Activated B cell treated with CpG ODN at 0.5 μM for 24 hours (primary cell): ENCODE results near the gene PRKAB2. TPM values are rescaled to one million over a fixed set of nuclear protein-coding genes. Genes with fewer than 3 reads are reported as not detected.
"Not testable (repeated sequence)": the region's sequence is repeated elsewhere in the genome, so short reads cannot be mapped to it uniquely, and the experiment has no call there.

Experiments used
- ATAC-seq: fragments of 200-7000 bp; cut with Tn5 transposase; one replicate; pipeline ENCODE4 v1.10.0; 2021; ENCODE audit warnings: low read depth, mild to moderate bottlenecking, moderate library complexity
- CTCF ChIA-PET: fragments of 350-600 bp; sonication (Branson Sonifier 250); formaldehyde crosslinking; loops from one replicate; lab custom pipeline; 2021; ENCODE audit warnings: antibody characterized with exemption; lab: Charles Lee
- POLR2A ChIA-PET: fragments of 350-600 bp; sonication (Branson Sonifier 250); formaldehyde crosslinking; loops from one replicate; lab custom pipeline; 2021; ENCODE audit warnings: antibody characterized with exemption; lab: Charles Lee
- DNase-seq: peaks from one replicate; pipeline ENCODE4 v3.0.0; 2022
- H3K27ac Mint-ChIP-seq: one replicate; pipeline ENCODE4 v1.8.0; 2020; ENCODE audit warnings: mixed read lengths
- H3K27me3 Mint-ChIP-seq: one replicate; pipeline ENCODE4 v1.8.0; 2021; ENCODE audit warnings: mixed read lengths
- H3K36me3 Mint-ChIP-seq: one replicate; pipeline ENCODE4 v1.8.0; 2021; ENCODE audit warnings: low read depth, mixed read lengths
- H3K4me1 Mint-ChIP-seq: one replicate; pipeline ENCODE4 v1.8.0; 2021; ENCODE audit warnings: mixed read lengths
- H3K4me3 Mint-ChIP-seq: one replicate; pipeline ENCODE4 v1.8.0; 2020; ENCODE audit warnings: mild to moderate bottlenecking, mixed read lengths
- H3K9me3 Mint-ChIP-seq: one replicate; pipeline ENCODE4 v1.8.0; 2020; ENCODE audit warnings: mixed read lengths
- intact Hi-C: fragments of 100-400 bp; cut with micrococcal nuclease; formaldehyde crosslinking; loops from one replicate; pipeline ENCODE4 v1.15.1; 2024
- total RNA-seq: library from RNA; stranded (reverse); gene quantifications from 2 replicates; pipeline ENCODE4 v1.2.3, GENCODE V29; 2022
- TF ChIP-seq, protein P1 (sequence below): fragments of 200-600 bp; IDR thresholded peaks from one replicate; pipeline ENCODE4 v1.8.0; 2022; ENCODE audit warnings: antibody characterized with exemption, mild to moderate bottlenecking

The PRKAB2 gene
- total RNA-seq, 1 donor from 2014 or later, result 9.8 TPM

DNA sequence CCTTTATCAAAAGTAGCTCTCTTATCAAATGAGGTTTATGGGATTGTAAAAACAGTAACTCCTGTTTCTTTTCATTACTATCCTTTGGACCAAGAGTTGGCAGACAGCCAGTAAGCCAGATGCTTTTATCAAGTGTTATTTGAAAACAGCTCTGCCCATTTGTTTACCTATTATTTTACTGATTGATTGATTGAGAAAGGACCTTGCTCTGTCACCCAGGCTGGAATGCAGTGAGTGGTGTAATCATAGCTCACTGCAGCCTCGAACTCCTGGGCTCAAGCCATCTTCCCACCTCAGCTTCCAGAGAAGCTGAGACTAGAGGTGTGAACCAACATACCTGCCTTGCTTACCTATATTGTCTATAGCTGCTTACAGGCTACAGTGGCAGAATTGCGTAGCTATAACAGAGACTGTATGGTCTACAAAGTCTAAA lies 3.6 kb downstream of the PRKAB2 start:
- DNase-seq (no peak), ATAC-seq (no peak)
- TF ChIP-seq, protein P1, sequence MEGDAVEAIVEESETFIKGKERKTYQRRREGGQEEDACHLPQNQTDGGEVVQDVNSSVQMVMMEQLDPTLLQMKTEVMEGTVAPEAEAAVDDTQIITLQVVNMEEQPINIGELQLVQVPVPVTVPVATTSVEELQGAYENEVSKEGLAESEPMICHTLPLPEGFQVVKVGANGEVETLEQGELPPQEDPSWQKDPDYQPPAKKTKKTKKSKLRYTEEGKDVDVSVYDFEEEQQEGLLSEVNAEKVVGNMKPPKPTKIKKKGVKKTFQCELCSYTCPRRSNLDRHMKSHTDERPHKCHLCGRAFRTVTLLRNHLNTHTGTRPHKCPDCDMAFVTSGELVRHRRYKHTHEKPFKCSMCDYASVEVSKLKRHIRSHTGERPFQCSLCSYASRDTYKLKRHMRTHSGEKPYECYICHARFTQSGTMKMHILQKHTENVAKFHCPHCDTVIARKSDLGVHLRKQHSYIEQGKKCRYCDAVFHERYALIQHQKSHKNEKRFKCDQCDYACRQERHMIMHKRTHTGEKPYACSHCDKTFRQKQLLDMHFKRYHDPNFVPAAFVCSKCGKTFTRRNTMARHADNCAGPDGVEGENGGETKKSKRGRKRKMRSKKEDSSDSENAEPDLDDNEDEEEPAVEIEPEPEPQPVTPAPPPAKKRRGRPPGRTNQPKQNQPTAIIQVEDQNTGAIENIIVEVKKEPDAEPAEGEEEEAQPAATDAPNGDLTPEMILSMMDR, result no peak
- intact Hi-C loops, result no loop called here
- Mint-ChIP-seq H3K36me3 (peaks cover 48% of the 10 kb centered on the region), H3K4me1 (peaks cover 23% of the 10 kb centered on the region), H3K4me3 (no peak overlapping the region), H3K27me3 (no peaks in the 10 kb centered on the region), H3K9me3 (no peaks in the 10 kb centered on the region), H3K27ac (no peak overlapping the region)
- ChIA-PET POLR2A (interaction anchor here (0.6 to 1.3 kb wide), 4 partner anchors 34 to 84 kb away, joined by 3 to 7 read pairs (median 6); partner anchors contain the start of gene CHD1L), CTCF (interaction anchor here (1.1 to 2.7 kb wide), 2 partner anchors 10 to 74 kb away, joined by 3 to 16 read pairs; partner anchors contain the start of gene CHD1L)

DNA sequence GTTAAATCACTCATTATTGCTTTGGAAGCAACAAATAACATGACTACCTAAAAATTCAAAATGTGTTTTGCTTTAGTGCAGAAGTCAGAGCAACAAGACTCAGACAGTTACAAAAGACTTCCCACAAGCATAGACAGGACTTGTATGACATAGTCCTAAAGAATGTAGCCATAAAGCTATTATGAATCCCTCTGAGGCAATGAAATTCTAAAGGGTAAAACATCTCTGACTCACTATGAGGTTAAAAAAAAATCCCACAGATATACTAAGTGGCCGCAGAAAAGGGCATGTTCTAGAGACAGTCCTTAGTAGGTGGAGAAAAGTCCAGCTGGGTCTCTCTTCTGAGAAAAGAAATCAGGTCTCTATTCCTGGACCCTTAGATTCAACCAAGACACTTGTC lies 4.9 kb downstream of the PRKAB2 start:
- POLR2A ChIA-PET, result no interaction called here
- H3K27me3 Mint-ChIP-seq, result no peaks in the 10 kb centered on the region
- peaks cover 46% of the 10 kb centered on the region for H3K36me3 Mint-ChIP-seq
- intact Hi-C loops, result no loop called here
- CTCF ChIA-PET, result interaction anchor here (2.7 kb wide), 1 partner anchor 75 kb away, joined by 16 read pairs; the partner anchor contains the start of gene CHD1L
- H3K4me1 Mint-ChIP-seq, result peaks cover 14% of the 10 kb centered on the region
- no peak overlapping the region for H3K4me3 Mint-ChIP-seq
- no peak for ATAC-seq
- DNase-seq, result no peak
- TF ChIP-seq, protein P1, result no peak
- H3K9me3 Mint-ChIP-seq, result no peaks in the 10 kb centered on the region
- H3K27ac Mint-ChIP-seq, result no peak overlapping the region

DNA sequence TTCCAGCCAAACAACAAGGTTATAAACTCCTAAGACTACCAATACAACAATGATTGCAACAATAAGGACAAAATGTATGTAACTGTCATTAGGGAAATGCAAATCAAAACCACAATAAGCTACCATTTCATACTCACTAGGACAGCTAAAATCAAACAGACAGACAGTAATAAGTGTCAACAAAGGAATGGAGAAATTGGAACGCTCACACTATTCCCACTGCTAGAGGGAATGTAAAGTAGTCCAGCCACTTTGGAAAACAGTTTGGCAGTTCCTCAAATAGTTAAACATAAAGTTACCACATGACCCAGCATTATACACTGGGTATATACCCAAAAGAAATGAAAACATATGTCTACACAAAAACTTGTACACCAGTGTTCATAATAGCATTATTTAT lies 9.3 kb downstream of the PRKAB2 start:
- ChIA-PET CTCF (no interaction called here), POLR2A (no interaction called here)
- DNase-seq (no peak), ATAC-seq (no peak)
- no peak overlapping the region for H3K4me3 Mint-ChIP-seq
- TF ChIP-seq, protein P1, result no peak
- peaks cover 79% of the 10 kb centered on the region for H3K36me3 Mint-ChIP-seq
- H3K4me1 Mint-ChIP-seq, result no peaks in the 10 kb centered on the region
- intact Hi-C loops, result no loop called here
- H3K27me3 Mint-ChIP-seq, result no peaks in the 10 kb centered on the region
- no peak overlapping the region for H3K27ac Mint-ChIP-seq
- no peaks in the 10 kb centered on the region for H3K9me3 Mint-ChIP-seq

DNA sequence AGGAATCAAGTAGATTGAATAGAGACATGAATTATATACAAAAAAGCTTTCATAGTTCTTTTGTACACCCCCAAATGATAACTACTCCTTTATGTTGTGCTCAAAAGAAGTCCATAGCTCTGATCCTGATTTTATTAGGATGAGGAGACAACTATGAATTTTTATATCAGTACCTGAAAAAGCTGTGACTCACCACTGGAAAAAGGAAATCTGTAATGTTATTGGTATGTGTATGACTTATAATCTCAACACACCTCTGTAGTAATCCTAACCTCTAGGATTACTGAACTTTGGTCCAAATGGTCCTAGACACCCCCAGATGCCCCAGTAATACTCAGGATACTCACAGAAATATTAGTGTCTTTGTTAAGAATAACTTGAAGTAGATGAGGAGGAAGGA lies 10.2 kb downstream of the PRKAB2 start:
- Mint-ChIP-seq H3K27me3 (no peaks in the 10 kb centered on the region), H3K4me3 (no peak overlapping the region), H3K27ac (no peak overlapping the region), H3K9me3 (no peaks in the 10 kb centered on the region), H3K36me3 (peaks cover 85% of the 10 kb centered on the region), H3K4me1 (no peaks in the 10 kb centered on the region)
- ATAC-seq (no peak), DNase-seq (no peak)
- ChIA-PET CTCF (interaction anchor here (1.1 kb wide), 1 partner anchor 81 kb away, joined by 3 read pairs; no protein-coding TSS in a partner anchor), POLR2A (no interaction called here)
- intact Hi-C loops, result no loop called here
- TF ChIP-seq, protein P1, result no peak

DNA sequence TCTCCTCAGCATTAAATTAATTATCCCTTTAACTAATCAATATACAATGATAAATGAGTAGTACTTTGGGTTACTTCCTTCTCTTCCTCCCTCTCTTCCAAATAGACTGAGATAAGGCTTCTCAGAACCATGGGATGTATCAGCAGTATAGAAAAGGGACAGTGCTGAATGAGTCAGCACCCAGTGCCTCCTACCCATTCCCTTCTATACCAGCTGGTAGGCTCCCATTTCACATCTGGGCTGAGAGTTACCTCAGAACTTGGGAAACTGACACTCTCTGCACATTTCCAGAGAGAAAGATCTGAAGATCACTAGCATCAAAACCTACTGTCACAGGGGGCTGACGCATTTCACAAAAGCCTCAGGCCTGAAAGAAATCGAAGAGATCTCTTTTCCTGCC lies 15.2 kb downstream of the PRKAB2 start:
- ATAC-seq, H3K9me3 Mint-ChIP-seq, H3K4me1 Mint-ChIP-seq, intact Hi-C loops, DNase-seq, H3K27ac Mint-ChIP-seq, H3K27me3 Mint-ChIP-seq, POLR2A ChIA-PET, H3K4me3 Mint-ChIP-seq, CTCF ChIA-PET: not testable (repeated sequence)
- H3K36me3 Mint-ChIP-seq, result peaks cover 73% of the 10 kb centered on the region
